T follicular helper cell (primary cell): ENCODE data around the gene MAP2K7.
"Not testable (repeated sequence)": the region's sequence is repeated elsewhere in the genome, so short reads cannot be mapped to it uniquely, and the experiment has no call there.

Experiments
- DNase-seq: peaks from one replicate; pipeline ENCODE4 v3.0.0-alpha.2; 2020; ENCODE audit warnings: low read depth
- total RNA-seq, 2 experiments: gene quantifications; one replicate each; lab custom pipeline; 2026; lab: John Stamatoyannopoulos, UW

MAP2K7 gene
- total RNA-seq = 31.4 to 50.6 reads per million in 2 experiments

- DNase-seq = peak; percentile 100
Measured at GRCh38 chr19:7903244-7904073, at the start of gene MAP2K7. Gene MAP2K7 (plus strand): TSS chr19:7903877. CDS start chr19:7903945, 68 bp downstream.

- no peak for DNase-seq
Measured at GRCh38 chr19:7855426-7856108, 48.1 kb upstream of the MAP2K7 start.

GRCh38 chr19:7856109-7856591, 47.5 kb upstream of the MAP2K7 start:
- DNase-seq = no peak

- DNase-seq = no peak
Measured at GRCh38 chr19:7856679-7857663, 46.7 kb upstream of the MAP2K7 start.

GRCh38 chr19:7857727-7858108, 46.0 kb upstream of the MAP2K7 start:
- no peak for DNase-seq

- DNase-seq = no peak
Measured at GRCh38 chr19:7858109-7858770, 45.4 kb upstream of the MAP2K7 start.

GRCh38 chr19:7859087-7859486, 44.6 kb upstream of the MAP2K7 start:
- DNase-seq = not testable (repeated sequence)

- no peak for DNase-seq
Measured at GRCh38 chr19:7859831-7860713, 43.6 kb upstream of the MAP2K7 start.

- no peak for DNase-seq
Measured at GRCh38 chr19:7860714-7861618, 42.7 kb upstream of the MAP2K7 start.

- DNase-seq = no peak
Measured at GRCh38 chr19:7861619-7862412, 41.9 kb upstream of the MAP2K7 start.

GRCh38 chr19:7862413-7862951, 41.2 kb upstream of the MAP2K7 start:
- DNase-seq = peak; percentile 73

- no peak for DNase-seq
Measured at GRCh38 chr19:7863157-7863970, 40.3 kb upstream of the MAP2K7 start.

- no peak for DNase-seq
Measured at GRCh38 chr19:7863971-7864689, 39.5 kb upstream of the MAP2K7 start.

GRCh38 chr19:7864690-7865074, 39.0 kb upstream of the MAP2K7 start:
- no peak for DNase-seq

- no peak for DNase-seq
Measured at GRCh38 chr19:7865262-7865911, 38.3 kb upstream of the MAP2K7 start.
